GM21737 (cell line): ENCODE measurements around the gene OMD.

Experiments used
- ATAC-seq: cut with Tn5 transposase; IDR thresholded peaks from one replicate; pipeline ENCODE4 v1.9.1; 2021; ENCODE audit warnings: mild to moderate bottlenecking, moderate library complexity; ENCODE audit not compliant: unreplicated experiment

Gene OMD, protein sequence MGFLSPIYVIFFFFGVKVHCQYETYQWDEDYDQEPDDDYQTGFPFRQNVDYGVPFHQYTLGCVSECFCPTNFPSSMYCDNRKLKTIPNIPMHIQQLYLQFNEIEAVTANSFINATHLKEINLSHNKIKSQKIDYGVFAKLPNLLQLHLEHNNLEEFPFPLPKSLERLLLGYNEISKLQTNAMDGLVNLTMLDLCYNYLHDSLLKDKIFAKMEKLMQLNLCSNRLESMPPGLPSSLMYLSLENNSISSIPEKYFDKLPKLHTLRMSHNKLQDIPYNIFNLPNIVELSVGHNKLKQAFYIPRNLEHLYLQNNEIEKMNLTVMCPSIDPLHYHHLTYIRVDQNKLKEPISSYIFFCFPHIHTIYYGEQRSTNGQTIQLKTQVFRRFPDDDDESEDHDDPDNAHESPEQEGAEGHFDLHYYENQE

DNA sequence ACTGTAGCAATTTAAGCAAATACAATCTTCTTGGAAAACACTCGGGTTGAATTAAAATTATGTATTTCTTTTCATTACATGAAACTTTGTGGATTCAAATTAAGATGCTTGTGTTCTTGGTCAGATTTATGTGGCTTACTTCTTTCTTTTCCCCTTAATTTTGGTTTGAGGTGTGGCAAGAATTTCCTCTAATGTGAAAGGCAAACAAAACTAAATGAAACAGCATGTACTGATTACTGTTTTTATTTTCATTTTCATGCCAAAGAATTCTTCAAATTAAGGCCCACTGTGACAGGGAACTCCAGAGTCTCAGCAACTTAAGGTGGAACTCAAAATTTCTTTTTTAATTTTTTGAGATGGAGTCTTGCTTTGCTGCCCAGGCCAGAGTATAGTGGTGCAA, at the start of gene OMD:
Gene OMD, minus strand, starts transcription at position 132 of the 400 bp plus-strand sequence. CDS start 6,913 bp downstream, outside the sequence.
- no peak for ATAC-seq

GRCh38 chr9:92468206-92468605, 43.9 kb upstream of the OMD start:
- ATAC-seq = no peak

- no peak for ATAC-seq
Measured at GRCh38 chr9:92467511-92467910, 43.2 kb upstream of the OMD start.

- no peak for ATAC-seq
Measured at GRCh38 chr9:92467041-92467440, 42.8 kb upstream of the OMD start.

DNA sequence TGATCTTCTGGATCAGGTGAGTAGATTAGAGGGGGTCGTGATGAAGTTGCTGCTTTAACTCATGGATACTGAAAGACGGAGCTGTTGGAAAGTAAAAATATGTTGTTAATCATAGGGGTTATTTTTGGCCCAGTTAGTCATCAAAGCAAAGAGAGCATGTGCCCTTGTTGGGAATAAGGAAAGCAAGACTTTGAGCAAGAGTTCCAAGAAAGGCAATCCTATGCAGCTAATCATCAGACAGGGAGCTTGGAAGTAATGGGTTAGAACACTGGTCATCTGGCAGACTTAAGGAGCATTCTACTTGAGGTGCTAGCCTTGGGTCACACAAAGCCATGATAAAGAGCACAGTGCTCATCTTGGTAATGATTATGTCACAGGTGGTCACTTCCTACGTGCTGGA, 39.7 kb upstream of the OMD start:
- ATAC-seq = no peak

DNA sequence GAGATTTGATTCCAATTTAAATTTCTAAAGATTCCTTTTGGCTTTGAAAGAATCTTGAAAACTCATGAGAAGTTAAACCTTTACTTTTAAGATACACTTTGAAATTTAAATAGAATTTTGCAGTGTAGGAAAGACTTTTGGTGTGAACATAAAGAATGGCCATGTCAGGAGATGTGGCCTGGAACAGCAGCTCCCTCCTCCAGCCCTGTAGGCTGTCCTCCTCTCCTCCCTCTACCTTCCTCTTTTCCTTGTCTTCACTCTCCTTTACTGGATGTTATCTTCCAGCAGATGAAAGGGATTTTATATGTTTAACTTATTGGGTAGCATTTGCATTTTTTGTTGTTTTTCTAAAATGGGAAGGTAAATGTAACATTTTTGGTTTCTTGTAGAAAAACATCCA, 39.1 kb upstream of the OMD start:
- ATAC-seq = no peak

DNA sequence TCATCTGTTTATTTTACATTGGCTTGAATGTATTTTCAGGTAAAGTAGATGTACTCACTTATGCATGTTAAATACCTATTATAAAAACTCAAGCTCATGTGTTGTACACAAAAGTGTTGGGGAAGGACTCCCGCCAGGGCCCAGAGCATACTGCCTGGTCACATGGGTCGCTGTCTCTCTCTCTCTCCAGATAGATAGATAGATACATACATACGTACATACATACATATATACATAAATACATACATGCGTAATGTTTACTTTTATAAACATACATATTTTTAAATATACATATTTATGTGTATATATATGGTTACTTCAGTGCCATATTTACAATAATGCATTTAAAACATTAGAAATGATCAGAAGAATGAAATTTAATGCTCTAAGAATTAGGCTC, 33.3 kb upstream of the OMD start:
- no peak for ATAC-seq

- no peak for ATAC-seq
Measured at GRCh38 chr9:92455217-92455616, 30.9 kb upstream of the OMD start.

DNA sequence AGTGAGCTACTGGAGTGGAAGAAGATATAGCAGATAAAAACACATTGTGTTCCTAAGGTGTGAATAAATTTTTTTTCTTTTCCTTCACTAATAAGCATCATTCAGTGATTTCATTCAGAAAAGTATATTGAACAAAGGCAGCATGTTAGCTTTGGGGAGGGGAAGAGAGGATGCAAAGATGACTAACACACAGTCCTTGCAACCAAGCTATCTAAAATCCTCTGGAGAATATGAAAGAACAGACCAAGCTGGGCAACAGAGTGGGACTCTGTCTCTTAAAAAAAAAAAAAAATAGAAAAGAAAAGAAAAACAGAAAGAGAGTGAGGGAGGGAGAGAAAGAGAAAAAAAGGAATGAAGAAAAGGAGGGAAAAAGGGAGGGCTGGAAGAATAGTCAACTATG, 22.3 kb upstream of the OMD start:
- no peak for ATAC-seq

GRCh38 chr9:92444841-92445240, 20.6 kb upstream of the OMD start:
- ATAC-seq = no peak

GRCh38 chr9:92440751-92441046, 16.4 kb upstream of the OMD start:
- ATAC-seq = no peak

DNA sequence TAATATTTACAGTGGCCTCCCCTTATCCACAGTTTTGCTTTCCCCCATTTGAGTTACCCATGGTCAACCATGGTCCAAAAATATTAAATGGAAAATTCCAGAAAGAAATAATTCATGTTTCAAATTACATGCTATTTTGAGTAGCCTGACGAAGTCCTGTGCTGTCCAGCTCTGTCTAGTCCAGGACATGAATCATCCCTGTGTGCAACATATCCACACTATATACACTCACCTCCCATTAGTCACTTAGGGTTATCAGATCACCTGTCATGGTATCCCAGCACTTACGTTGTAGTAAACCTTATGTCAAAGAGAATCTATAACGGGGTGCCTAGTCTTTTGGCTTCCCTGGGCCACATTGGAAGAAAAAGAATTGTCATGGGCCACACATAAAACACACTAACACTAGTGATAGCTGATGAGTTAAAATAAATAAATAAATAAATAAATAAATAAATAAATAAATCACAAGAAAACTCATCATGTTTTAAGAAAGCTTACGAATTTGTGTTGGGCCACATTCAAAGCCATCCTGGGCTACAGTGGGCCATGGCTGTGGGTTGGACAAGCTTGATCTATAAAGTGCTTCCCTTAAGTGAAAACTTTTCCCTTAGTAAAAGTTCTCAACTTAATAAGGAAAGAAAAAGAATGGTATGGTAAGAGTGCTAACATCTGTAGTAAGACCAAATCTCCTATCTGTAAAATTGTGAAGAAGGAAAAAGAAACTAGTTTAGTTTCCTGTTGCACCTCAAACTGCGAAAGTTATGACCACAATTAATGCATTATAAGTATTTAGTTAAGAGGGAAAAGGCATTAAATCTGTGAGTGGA, 15.9 kb upstream of the OMD start:
- no peak for ATAC-seq

DNA sequence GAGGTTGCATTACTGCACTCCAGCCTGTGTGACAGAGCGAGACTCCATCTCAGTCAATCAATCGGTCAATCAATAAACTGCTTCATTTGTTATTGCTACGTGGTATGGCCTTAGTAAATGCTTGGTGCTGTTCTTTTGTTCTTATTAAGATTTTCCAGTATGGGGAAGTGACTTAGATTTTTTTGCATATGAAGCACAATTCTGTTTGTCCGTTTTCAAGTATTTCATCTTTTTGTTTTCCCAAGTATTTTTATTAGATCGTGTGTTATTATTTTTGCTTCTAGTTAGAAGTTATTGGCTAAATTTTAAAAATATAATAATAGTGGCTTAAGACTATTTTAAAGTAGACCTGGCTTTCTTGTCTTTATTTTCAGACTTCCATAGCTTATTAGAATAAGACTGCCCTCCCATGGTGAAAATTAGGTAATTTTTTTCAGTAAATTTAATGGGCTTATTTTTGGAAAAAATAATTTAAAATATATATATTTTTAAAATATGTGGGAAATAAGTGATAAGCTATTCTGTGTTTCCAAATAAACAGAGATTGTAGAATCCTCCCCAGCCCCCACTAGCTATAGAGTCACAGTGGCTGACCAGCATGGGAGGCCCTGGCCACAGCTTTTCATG, 14.7 kb upstream of the OMD start:
- no peak for ATAC-seq

- ATAC-seq = no peak
Measured at GRCh38 chr9:92435263-92435662, 11.0 kb upstream of the OMD start.

DNA sequence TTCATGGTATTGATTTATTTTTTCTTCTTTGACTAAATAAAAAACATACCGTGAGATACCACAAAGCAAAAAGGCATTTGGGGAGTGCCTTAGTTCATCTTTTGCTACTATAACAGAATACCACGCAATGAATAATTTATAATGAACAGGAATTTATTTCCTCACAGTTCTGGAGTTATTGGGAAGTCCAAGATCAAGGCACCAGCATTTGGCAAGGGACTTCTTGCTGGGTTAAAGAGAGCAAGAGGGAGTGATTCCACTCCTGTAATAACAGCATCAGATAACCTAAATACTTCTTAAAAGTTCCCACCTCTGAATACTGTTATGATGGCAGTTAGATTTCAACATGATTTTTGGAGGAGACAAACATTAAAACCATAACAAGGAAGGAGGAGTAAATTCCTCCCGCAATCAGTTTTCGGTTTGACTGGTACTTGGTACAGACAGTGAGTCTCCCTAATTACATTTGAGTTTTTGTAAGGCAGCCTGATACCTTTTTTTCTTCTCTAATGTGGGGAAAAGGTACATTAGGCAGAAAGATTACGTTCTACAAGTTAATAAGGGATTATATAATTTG, 8.8 kb upstream of the OMD start:
- no peak for ATAC-seq

DNA sequence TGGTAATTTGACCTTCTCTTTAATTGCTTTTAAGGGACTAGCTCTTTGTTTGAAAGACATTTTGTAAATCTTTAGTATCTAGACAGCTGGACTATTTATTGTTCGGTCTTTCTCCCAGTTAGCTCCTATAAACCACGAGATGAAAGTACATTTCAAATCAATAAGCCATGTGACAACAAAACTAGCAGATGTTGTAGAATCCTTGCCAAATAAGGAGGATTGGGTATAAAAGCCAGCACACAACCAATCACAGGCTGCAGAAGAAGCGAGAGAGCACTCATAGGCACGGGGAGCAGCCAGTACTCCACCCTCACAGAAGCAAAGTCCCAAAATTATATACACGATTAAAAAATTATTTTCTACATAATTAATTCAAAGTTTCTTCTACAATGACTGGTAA, 8.1 kb upstream of the OMD start:
- ATAC-seq = no peak

- no peak for ATAC-seq
Measured at GRCh38 chr9:92429836-92430235, 5.6 kb upstream of the OMD start.

DNA sequence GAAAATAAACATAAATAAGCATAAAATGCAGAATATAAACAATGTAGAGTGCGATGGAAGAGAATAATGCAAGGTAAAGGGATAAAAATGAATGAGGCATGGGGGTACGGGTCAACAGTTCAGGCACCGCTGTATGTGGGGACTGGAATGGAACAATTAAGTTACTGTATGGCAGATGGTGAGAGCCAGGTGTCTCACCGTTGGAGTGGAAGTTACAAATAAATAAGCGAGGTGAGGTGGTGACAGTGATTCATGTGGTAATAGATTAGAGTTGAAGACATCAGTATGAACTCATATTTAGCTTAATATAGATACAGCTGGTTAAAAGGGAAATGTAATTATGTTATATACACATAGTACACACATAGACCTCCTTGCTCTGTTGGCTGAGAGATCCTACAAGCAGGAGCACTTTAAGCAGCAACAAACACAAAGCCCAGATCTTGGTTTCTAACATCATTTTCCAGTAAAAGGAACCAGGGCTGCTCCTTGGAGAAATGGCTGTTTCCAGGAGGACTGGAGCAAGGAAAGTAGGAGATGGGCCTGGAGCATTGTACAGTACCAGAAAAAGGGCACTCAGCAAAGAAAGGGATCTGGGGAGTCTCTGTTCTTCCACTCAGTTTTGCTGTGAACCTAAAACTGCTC, 2.4 kb upstream of the OMD start:
- no peak for ATAC-seq

DNA sequence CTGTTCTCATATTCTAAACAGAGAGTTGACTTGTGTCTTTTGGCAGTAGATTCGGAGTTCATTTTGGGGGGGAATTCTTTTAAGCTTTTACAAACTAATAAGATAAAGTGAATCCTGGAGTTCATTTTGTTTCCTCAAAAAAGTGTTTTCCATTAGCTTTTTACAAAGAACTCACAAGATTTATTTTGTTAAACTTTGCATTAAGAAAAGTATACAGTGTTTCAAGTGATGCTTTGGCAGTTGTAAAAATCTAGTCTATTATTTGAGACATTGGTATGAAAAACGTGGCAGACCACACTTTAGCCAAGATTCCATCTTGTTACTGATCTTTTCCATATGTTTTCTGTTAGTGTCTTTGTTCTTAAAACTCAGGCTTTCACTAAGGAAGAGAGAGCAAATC, 1.2 kb upstream of the OMD start:
- no peak for ATAC-seq

DNA sequence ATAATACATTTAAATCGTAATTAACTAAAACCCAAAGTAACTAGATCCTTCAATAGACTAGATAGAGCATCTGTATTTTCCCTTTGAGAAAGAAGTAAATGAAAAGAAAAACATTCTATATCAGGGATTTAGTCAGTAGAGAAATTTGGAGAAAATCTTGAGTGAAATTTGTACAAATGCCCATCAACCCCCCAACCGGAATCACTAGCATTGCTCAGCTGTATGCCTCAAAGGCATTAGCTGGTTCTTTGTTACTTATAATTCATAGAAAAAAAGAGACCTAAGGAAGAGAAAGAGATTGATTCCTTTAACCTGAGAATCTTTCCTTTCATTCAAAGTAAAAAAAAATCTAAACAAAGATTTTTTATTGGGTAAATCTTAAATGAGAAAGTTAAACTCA, 659 bp downstream of the OMD start:
- ATAC-seq = no peak
